Endodermal cell (in vitro differentiated cells): Measurements from ENCODE around the gene GRPR. TPM values are rescaled to one million over a fixed set of nuclear protein-coding genes. Genes with fewer than 3 reads are reported as not detected.
"Not testable (repeated sequence)": the region's sequence is repeated elsewhere in the genome, so short reads cannot be mapped to it uniquely, and the experiment has no call there.

Experiments
- DNase-seq: peaks from one replicate; pipeline ENCODE4 v3.0.0-alpha.2; 2017
- H3K27ac ChIP-seq: 2 replicates; pipeline ENCODE4 v1.5.1; 2013; ENCODE audit warnings: mild to moderate bottlenecking, low read depth, low read length, moderate library complexity
- H3K27me3 ChIP-seq: 2 replicates; pipeline ENCODE4 v1.6.1; 2013; ENCODE audit warnings: mild to moderate bottlenecking, low read length, moderate library complexity; ENCODE audit not compliant: insufficient read depth, control insufficient read depth, poor library complexity, severe bottlenecking
- H3K36me3 ChIP-seq: 2 replicates; pipeline ENCODE4 v1.7.0; 2013; ENCODE audit warnings: mild to moderate bottlenecking, low read length, moderate library complexity; ENCODE audit not compliant: control insufficient read depth, insufficient read depth
- H3K4me1 ChIP-seq: one replicate; pipeline ENCODE4 v1.7.0; 2013; ENCODE audit warnings: low read length; ENCODE audit not compliant: control insufficient read depth, insufficient read depth
- H3K4me3 ChIP-seq: 2 replicates; pipeline ENCODE4 v1.5.1; 2013; ENCODE audit warnings: mild to moderate bottlenecking, low read length, moderate library complexity
- H3K9ac ChIP-seq: 2 replicates; pipeline ENCODE4 v1.6.1; 2013; ENCODE audit warnings: mild to moderate bottlenecking, low read length, moderate library complexity; ENCODE audit not compliant: poor library complexity, severe bottlenecking; ENCODE audit errors: extremely low read depth
- H3K9me3 ChIP-seq: 2 replicates; pipeline ENCODE4 v1.6.1; 2013; ENCODE audit warnings: mild to moderate bottlenecking, low read length, moderate library complexity; ENCODE audit not compliant: control insufficient read depth
- H3K27ac Mint-ChIP-seq: 2 replicates; pipeline ENCODE4 v1.8.0; 2020; ENCODE audit warnings: mixed read lengths
- H3K27me3 Mint-ChIP-seq: 2 replicates; pipeline ENCODE4 v1.8.0; 2021; ENCODE audit warnings: mild to moderate bottlenecking, mixed read lengths; ENCODE audit not compliant: insufficient read depth
- H3K36me3 Mint-ChIP-seq: 2 replicates; pipeline ENCODE4 v1.8.0; 2020; ENCODE audit warnings: low read depth, mixed read lengths
- H3K4me1 Mint-ChIP-seq: 2 replicates; pipeline ENCODE4 v1.8.0; 2020; ENCODE audit warnings: mixed read lengths
- H3K4me3 Mint-ChIP-seq: 2 replicates; pipeline ENCODE4 v1.8.0; 2020; ENCODE audit warnings: mild to moderate bottlenecking, moderate library complexity, mixed read lengths
- H3K9me3 Mint-ChIP-seq: 2 replicates; pipeline ENCODE4 v1.8.0; 2020; ENCODE audit warnings: mild to moderate bottlenecking, mixed read lengths
- WGBS, 2 experiments: methylation state at CpG; one replicate each; pipeline versions ENCODE4 v1.1.5 to v1.1.7; 2013; ENCODE audit warnings: missing lambda C conversion rate in 2 of 2, mixed read lengths in 1 of 2; ENCODE audit not compliant: insufficient coverage in 1 of 2, insufficient read length in 1 of 2; 5-methylcytosine and 5-hydroxymethylcytosine counted together
- total RNA-seq, 2 donors: library from RNA; stranded (reverse); fragmentation: NEBNext Ultra II Directional in 1 of 2; extraction: Animal tissue kit (Norgen Biotek cat#: 25700) in 1 of 2; gene quantifications; 2 replicates in 1 of 2; 3 replicates in 1 of 2; pipeline ENCODE4 v1.2.1, GENCODE V29; 2021
- TF ChIP-seq, protein P1 (sequence below): fragments of 200-600 bp; sonication (generic); conservative IDR thresholded peaks from 2 replicates; pipeline ENCODE4 v1.5.0; 2021; ENCODE audit warnings: antibody characterized with exemption, mild to moderate bottlenecking

GRPR gene
- total RNA-seq, 2 donors from 2014 or later = 20.8 to 63.1 TPM

- Mint-ChIP-seq H3K27ac (no peak overlapping the region), H3K4me3 (no peak overlapping the region)
These were observed 18.8 kb downstream of the GRPR start for GRCh38 chrX:16142246-16142558.

DNA sequence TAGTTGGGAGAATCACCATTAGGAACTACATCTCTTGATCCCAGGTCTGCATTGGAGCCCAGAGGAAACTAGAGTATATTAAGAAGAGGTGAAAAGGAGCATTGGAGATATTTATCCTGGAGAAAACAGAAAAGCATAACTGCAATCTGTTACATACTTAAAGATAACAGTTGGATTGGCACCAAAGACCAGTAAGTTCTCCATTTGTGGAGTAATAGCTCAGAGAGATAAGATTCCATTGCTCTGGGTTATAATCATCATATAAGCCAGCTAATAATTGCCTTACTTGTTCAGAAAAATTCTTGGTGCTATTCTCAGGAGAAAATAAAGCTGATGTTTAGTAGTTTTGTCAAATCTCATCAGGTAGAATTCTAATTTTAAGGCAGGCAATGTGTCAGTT lies 20.6 kb downstream of the GRPR start:
- no peak overlapping the region for H3K9ac ChIP-seq
- Mint-ChIP-seq H3K4me3 (no peak overlapping the region), H3K9me3 (peaks cover 2% of the 10 kb centered on the region), H3K4me1 (peaks cover 7% of the 10 kb centered on the region), H3K27me3 (no peaks in the 10 kb centered on the region), H3K36me3 (peaks cover 33% of the 10 kb centered on the region), H3K27ac (no peak overlapping the region)
- H3K36me3 ChIP-seq = peaks cover 35% of the 10 kb centered on the region
- H3K4me3 ChIP-seq = no peak overlapping the region
- no peaks in the 10 kb centered on the region for H3K9me3 ChIP-seq
- no peaks in the 10 kb centered on the region for H3K4me1 ChIP-seq
- TF ChIP-seq, protein P1, sequence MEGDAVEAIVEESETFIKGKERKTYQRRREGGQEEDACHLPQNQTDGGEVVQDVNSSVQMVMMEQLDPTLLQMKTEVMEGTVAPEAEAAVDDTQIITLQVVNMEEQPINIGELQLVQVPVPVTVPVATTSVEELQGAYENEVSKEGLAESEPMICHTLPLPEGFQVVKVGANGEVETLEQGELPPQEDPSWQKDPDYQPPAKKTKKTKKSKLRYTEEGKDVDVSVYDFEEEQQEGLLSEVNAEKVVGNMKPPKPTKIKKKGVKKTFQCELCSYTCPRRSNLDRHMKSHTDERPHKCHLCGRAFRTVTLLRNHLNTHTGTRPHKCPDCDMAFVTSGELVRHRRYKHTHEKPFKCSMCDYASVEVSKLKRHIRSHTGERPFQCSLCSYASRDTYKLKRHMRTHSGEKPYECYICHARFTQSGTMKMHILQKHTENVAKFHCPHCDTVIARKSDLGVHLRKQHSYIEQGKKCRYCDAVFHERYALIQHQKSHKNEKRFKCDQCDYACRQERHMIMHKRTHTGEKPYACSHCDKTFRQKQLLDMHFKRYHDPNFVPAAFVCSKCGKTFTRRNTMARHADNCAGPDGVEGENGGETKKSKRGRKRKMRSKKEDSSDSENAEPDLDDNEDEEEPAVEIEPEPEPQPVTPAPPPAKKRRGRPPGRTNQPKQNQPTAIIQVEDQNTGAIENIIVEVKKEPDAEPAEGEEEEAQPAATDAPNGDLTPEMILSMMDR = no peak
- no peak overlapping the region for H3K27ac ChIP-seq
- H3K27me3 ChIP-seq = no peaks in the 10 kb centered on the region
- DNase-seq = no peak

More at GRCh38 chrX:16142246-16142558, 18.8 kb downstream of the GRPR start:
- peaks cover 2% of the 10 kb centered on the region for H3K9me3 Mint-ChIP-seq
- H3K4me1 ChIP-seq = no peaks in the 10 kb centered on the region
- peaks cover 23% of the 10 kb centered on the region for H3K36me3 Mint-ChIP-seq
- TF ChIP-seq, protein P1 = no peak
- H3K27me3 Mint-ChIP-seq = no peaks in the 10 kb centered on the region
- H3K4me1 Mint-ChIP-seq = peaks cover 9% of the 10 kb centered on the region
- no peak overlapping the region for H3K4me3 ChIP-seq
- peaks cover 32% of the 10 kb centered on the region for H3K36me3 ChIP-seq
- H3K9ac ChIP-seq = no peak overlapping the region
- DNase-seq = no peak
- no peaks in the 10 kb centered on the region for H3K9me3 ChIP-seq
- H3K27ac ChIP-seq = no peak overlapping the region
- H3K27me3 ChIP-seq = no peaks in the 10 kb centered on the region

DNA sequence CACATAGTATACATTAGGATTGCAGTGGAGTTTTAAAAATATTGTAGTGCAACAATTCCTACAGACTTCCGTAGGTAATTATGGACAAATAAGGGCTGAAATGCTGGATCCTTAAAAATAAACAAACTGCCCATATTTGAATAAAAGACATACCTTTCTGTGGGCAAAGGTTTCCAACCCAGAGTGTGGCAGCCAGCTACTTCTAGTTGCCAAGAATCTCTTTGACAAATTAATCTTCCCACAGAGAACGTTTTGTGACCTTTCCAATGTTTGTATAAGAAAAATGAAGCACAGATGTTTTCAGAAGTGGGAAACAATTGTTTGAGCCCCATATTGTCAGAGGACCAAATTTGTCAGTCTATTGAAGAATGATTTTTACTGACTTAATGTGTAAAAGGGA lies 21.1 kb downstream of the GRPR start:
- TF ChIP-seq, protein P1 = no peak
- 86% methylated on average over 1 of the region's 2 CpGs; no CpG with 5 or more reads in 1 of the 2 experiments for WGBS, 2 experiments
- H3K9me3 ChIP-seq = no peaks in the 10 kb centered on the region
- H3K27ac Mint-ChIP-seq = no peak overlapping the region
- H3K27ac ChIP-seq = no peak overlapping the region
- H3K4me1 Mint-ChIP-seq = peaks cover 7% of the 10 kb centered on the region
- H3K36me3 ChIP-seq = peaks cover 40% of the 10 kb centered on the region
- H3K27me3 Mint-ChIP-seq = no peaks in the 10 kb centered on the region
- peaks cover 2% of the 10 kb centered on the region for H3K9me3 Mint-ChIP-seq
- no peak overlapping the region for H3K4me3 Mint-ChIP-seq
- no peak for DNase-seq
- H3K27me3 ChIP-seq = no peaks in the 10 kb centered on the region
- no peaks in the 10 kb centered on the region for H3K4me1 ChIP-seq
- peaks cover 36% of the 10 kb centered on the region for H3K36me3 Mint-ChIP-seq
- no peak overlapping the region for H3K9ac ChIP-seq
- H3K4me3 ChIP-seq = no peak overlapping the region

DNA sequence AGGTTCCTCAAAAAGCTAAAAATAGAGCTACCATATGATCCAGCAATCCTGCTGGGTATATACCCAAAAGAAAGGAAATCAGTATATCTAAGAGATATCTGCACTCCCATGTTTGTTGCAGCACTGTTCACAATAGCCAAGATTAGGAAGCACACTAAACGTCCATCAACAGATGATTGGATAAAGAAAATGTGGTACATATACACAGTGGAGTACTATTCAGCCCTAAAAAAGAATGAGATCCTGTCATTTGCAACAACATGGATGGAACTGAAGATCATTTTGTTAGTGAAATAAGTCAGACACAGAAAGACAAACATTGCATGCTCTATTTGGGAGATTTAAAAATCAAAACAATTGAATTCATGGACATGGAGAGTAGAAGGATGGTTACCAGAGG lies 21.7 kb downstream of the GRPR start:
- H3K27ac Mint-ChIP-seq = not testable (repeated sequence)

More for the DNA sequence above, 21.7 kb downstream of the GRPR start:
- H3K27ac ChIP-seq, H3K27me3 Mint-ChIP-seq, H3K4me1 ChIP-seq, H3K4me3 ChIP-seq, DNase-seq, H3K9me3 Mint-ChIP-seq, H3K4me1 Mint-ChIP-seq, H3K27me3 ChIP-seq, H3K4me3 Mint-ChIP-seq, H3K9me3 ChIP-seq, H3K9ac ChIP-seq: not testable (repeated sequence)
- H3K36me3 Mint-ChIP-seq = peaks cover 39% of the 10 kb centered on the region
- 80 to 100% methylated on average over 1 of the region's 1 CpG for WGBS, 2 experiments
- peaks cover 46% of the 10 kb centered on the region for H3K36me3 ChIP-seq
